ENCODE results near the gene HSD11B1. TPM values are rescaled to one million over a fixed set of nuclear protein-coding genes. Genes with fewer than 3 reads are reported as not detected.
A peak's percentile ranks its signal among the peaks of the same experiment; 100 is the strongest.
"Not testable (repeated sequence)": the region's sequence is repeated elsewhere in the genome, so short reads cannot be mapped to it uniquely, and the experiment has no call there.

Gene HSD11B1
- total RNA-seq, 6 experiments from 2014 or later, result 281 to 749 (median 512) TPM

DNA sequence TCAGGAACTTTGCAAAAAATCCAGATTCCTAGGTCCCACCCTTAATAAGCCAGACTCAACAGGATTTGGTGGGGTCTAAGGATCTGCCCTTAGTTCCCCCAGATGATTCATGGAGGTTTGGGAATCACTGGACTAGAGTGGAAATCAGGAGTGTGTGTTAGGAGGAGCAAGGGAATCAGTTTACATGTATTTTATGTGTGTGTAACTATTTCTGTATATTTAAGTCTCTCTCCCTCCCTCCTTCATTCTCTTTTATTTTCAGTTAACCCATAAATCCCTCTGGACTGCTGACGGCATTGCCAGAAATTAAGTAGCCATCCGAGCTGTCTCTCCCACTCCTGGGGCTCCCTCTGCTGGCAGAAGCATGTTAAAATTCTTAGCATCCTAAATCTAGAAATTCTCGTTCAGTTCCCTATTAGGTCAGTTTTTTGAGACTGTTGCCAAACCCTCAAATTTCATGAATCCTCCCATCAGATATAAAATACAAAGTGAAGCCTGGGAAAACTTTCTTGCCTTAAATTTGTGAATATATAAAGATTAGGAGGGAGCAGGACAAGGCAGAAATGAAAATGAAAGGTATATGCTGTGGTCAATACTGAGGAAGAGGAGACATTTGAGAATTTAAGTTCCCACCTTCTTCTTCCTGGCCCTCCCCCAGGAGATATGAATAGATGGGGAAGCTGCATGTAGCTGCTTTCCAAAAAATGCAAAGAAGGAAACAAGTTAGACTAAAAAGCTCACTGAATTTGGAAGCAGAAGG lies 11.7 kb upstream of the HSD11B1 start:
- WGBS (ENCODE audit: insufficient coverage, low coverage, low lambda C conversion rate, missing lambda C conversion rate), result 0% methylated on average over 3 of the region's 3 CpGs
- Histone ChIP-seq H3K9me3 (no peaks in the 10 kb centered on the region), H3K4me1 (peaks cover 0 to 16% (median 6%) of the 10 kb centered on the region in 4 donors), H3K27ac (peak overlapping the region in 1 of 3 donors; percentile 12), H3K4me3 (no peak overlapping the region), H3K27me3 (no peaks in the 10 kb centered on the region), H3K36me3 (no peaks in the 10 kb centered on the region)
- peak; percentile 77 to 84 (median 79) for ATAC-seq
- intact Hi-C loops (cut with DNase I), result loop anchor here (5.0 to 10.0 kb wide), 2 partner anchors 52 to 54 kb away; no protein-coding TSS in a partner anchor
- no peak for TF ChIP-seq POLR2A (IDR thresholded peaks at IDR 0.05)
- TF ChIP-seq, protein P1, sequence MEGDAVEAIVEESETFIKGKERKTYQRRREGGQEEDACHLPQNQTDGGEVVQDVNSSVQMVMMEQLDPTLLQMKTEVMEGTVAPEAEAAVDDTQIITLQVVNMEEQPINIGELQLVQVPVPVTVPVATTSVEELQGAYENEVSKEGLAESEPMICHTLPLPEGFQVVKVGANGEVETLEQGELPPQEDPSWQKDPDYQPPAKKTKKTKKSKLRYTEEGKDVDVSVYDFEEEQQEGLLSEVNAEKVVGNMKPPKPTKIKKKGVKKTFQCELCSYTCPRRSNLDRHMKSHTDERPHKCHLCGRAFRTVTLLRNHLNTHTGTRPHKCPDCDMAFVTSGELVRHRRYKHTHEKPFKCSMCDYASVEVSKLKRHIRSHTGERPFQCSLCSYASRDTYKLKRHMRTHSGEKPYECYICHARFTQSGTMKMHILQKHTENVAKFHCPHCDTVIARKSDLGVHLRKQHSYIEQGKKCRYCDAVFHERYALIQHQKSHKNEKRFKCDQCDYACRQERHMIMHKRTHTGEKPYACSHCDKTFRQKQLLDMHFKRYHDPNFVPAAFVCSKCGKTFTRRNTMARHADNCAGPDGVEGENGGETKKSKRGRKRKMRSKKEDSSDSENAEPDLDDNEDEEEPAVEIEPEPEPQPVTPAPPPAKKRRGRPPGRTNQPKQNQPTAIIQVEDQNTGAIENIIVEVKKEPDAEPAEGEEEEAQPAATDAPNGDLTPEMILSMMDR (IDR thresholded peaks at IDR 0.05), result peak; percentile 85 to 95 (median 91)
- peak; percentile 63 to 78 (median 65) for DNase-seq

DNA sequence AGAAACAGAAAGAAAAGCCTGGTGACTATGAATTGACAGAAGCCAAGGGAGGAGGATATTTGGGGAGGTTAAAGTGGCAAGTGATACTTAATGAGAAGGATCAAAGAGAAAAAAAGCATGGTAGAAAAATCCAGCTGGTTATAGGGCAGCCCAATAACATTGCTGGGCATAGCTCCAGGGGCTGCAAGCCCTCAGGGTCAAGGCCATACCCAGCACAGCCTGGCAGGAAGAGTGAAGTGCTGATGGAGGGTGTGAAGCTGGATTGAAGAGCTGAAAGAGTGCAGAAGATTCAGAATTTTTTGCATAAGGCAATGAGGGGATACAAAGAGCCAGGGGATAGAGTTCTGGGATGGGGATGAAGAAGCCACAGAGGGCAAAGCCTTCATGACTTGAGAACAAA lies 8.0 kb upstream of the HSD11B1 start:
- H3K4me1 ChIP-seq, result peaks cover 0 to 30% (median 9%) of the 10 kb centered on the region in 4 donors
- no peaks in the 10 kb centered on the region for H3K9me3 ChIP-seq
- no peaks in the 10 kb centered on the region for H3K27me3 ChIP-seq
- TF ChIP-seq, protein P1 (IDR thresholded peaks at IDR 0.05), result no peak
- no peak for TF ChIP-seq POLR2A (IDR thresholded peaks at IDR 0.05)
- DNase-seq (peak; percentile 52 to 78 (median 76)), ATAC-seq (peak; percentile 76 to 91 (median 88))
- no peaks in the 10 kb centered on the region for H3K36me3 ChIP-seq
- peak overlapping the region in 2 of 3 donors; percentile 22 to 45 for H3K27ac ChIP-seq
- no peak overlapping the region for H3K4me3 ChIP-seq
- intact Hi-C loops (cut with DNase I), result loop anchor here in 1 of 2 donors (10.0 kb wide), 1 partner anchor 48 kb away; no protein-coding TSS in a partner anchor

DNA sequence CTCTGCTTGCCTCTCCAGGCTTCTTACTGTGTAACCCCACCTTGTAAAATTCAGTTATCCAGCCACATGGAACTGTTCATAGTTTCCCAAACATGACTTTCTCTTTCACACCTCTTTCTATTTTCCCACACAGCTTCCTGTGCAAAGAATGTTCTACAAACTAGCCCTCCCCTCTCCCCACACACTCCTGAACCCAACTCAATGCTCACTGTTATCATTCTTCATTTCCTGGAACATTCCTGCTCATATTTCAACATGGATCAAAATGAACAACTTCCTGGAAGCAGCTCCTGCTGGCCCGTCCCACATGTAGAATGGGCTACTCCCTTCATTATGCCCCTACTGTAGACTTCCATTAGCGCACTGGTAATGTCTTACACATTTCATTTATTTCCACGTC lies 7.5 kb upstream of the HSD11B1 start:
- H3K27ac ChIP-seq, result peak overlapping the region in 2 of 3 donors; percentile 22 to 45
- intact Hi-C loops (cut with DNase I), result loop anchor here in 1 of 2 donors (10.0 kb wide), 1 partner anchor 48 kb away; no protein-coding TSS in a partner anchor
- no peaks in the 10 kb centered on the region for H3K36me3 ChIP-seq
- WGBS (ENCODE audit: insufficient coverage, low coverage, low lambda C conversion rate, missing lambda C conversion rate), result 76% methylated on average over 3 of the region's 3 CpGs
- no peaks in the 10 kb centered on the region for H3K27me3 ChIP-seq
- H3K9me3 ChIP-seq, result no peaks in the 10 kb centered on the region
- H3K4me3 ChIP-seq, result no peak overlapping the region
- TF ChIP-seq, protein P1 (IDR thresholded peaks at IDR 0.05), result no peak
- TF ChIP-seq POLR2A (IDR thresholded peaks at IDR 0.05), result no peak
- ATAC-seq, result peak in 1 of 4 donors; percentile 72
- DNase-seq, result no peak
- H3K4me1 ChIP-seq, result peaks cover 0 to 33% (median 9%) of the 10 kb centered on the region in 4 donors

DNA sequence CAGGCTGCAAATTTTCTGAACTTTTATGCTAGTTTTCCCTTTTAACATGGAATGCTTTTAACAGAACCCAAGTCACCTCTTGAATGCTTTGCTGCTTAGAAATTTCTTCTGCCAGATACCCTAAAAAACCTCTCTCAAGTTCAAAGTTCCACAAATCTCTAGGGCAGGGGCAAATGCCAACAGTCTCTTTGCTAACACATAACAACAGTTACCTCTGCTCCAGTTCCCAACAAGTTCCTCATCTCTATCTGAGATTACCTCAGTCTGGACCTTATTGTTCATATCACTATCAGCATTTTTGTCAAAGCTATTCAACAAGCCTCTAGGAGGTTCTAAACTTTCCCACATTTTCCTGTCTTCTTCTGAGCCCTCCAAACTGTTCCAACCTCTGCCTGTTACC lies 4.0 kb upstream of the HSD11B1 start:
- H3K36me3 ChIP-seq; intact Hi-C loops (cut with DNase I); DNase-seq; ATAC-seq; H3K9me3 ChIP-seq; H3K4me3 ChIP-seq; H3K27me3 ChIP-seq: not testable (repeated sequence)
- Histone ChIP-seq H3K27ac (peak overlapping the region in 2 of 3 donors; percentile 60 to 77), H3K4me1 (peaks cover 0 to 30% (median 11%) of the 10 kb centered on the region in 4 donors)

DNA sequence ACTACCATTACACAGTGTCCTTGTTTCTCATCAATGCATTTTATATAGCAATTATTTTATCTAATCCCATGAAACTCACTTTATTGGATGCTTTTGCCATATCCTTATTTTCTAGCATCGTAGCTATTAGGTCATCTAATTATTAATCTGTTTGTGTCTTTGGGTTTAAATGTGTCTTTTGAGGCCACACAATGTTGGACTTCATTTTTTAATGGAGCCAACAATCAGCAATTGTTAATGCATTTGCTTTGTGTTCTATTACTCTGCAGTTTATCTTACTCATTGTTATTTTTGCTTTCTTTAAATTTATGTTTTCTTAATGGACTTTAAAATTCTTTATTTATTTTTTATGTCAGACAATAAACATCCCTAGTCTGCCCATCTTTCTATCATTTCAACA lies 1.8 kb upstream of the HSD11B1 start:
- 100% methylated on average over 1 of the region's 1 CpG for WGBS (ENCODE audit: insufficient coverage, low coverage, low lambda C conversion rate, missing lambda C conversion rate)
- Histone ChIP-seq H3K27me3 (no peaks in the 10 kb centered on the region), H3K4me1 (peaks cover 0 to 36% (median 11%) of the 10 kb centered on the region in 4 donors), H3K27ac (no peak overlapping the region), H3K36me3 (peaks cover 0 to 8% (median 4%) of the 10 kb centered on the region in 4 donors), H3K4me3 (no peak overlapping the region), H3K9me3 (no peaks in the 10 kb centered on the region)
- DNase-seq (no peak), ATAC-seq (no peak)
- TF ChIP-seq, protein P1 (IDR thresholded peaks at IDR 0.05), result no peak
- TF ChIP-seq POLR2A (IDR thresholded peaks at IDR 0.05), result no peak
- intact Hi-C loops (cut with DNase I), result no loop called here
